ENCODE measurements around the gene PEG3. TPM values are rescaled to one million over a fixed set of nuclear protein-coding genes. Genes with fewer than 3 reads are reported as not detected.

Gene PEG3
- total RNA-seq (2022): 0.09 TPM in 1 of 2 replicates, not detected in the other
- not detected for Bru-seq, nascent RNA
- not detected for BruChase-seq, experiment 1, labeled RNA remaining after a 6-hour chase
- BruChase-seq, experiment 2, labeled RNA remaining after a 2-hour chase: not detected
- long read RNA-seq: 0 reads

GRCh38 chr19:56840451-56841192, at the start of gene PEG3, which contains the start of gene ZIM2:
Gene PEG3, minus strand, starts transcription at chr19:56840726. Its CDS starts 16,071 bp downstream, at chr19:56824655.
Gene ZIM2, minus strand, starts transcription at chr19:56840726. Its CDS starts 16,449 bp downstream, at chr19:56824277.
- Mint-ChIP-seq H3K36me3 (ENCODE audit: insufficient read depth, unreplicated experiment) (no peaks in the 10 kb centered on the region), H3K27me3 (ENCODE audit: unreplicated experiment) (no peaks in the 10 kb centered on the region), H3K4me1 (ENCODE audit: low read depth, unreplicated experiment) (no peaks in the 10 kb centered on the region), H3K27ac (ENCODE audit: unreplicated experiment) (no peak within 1 kb of the TSS), H3K4me3 (ENCODE audit: low read depth, unreplicated experiment) (no peak within 1 kb of the TSS), H3K9me3 (ENCODE audit: low read depth, unreplicated experiment) (peaks cover 17% of the 10 kb centered on the region)
- BruUV-seq (replicated peaks): no TSS peak
- DNase-seq: no peak
- intact Hi-C loops (cut with micrococcal nuclease; ENCODE audit: unreplicated experiment): no loop called here
- TF ChIP-seq CTCF (IDR thresholded peaks at IDR 0.05; ENCODE audit: unreplicated experiment): no peak
- CTCF ChIA-PET: no interaction called here

- Mint-ChIP-seq H3K27me3 (ENCODE audit: unreplicated experiment) (no peaks in the 10 kb centered on the region), H3K27ac (ENCODE audit: unreplicated experiment) (no peak overlapping the region), H3K9me3 (ENCODE audit: low read depth, unreplicated experiment) (peaks cover 30% of the 10 kb centered on the region), H3K36me3 (ENCODE audit: insufficient read depth, unreplicated experiment) (no peaks in the 10 kb centered on the region), H3K4me3 (ENCODE audit: low read depth, unreplicated experiment) (no peak overlapping the region), H3K4me1 (ENCODE audit: low read depth, unreplicated experiment) (no peaks in the 10 kb centered on the region)
- no peak for TF ChIP-seq CTCF (IDR thresholded peaks at IDR 0.05; ENCODE audit: unreplicated experiment)
- no TSS peak for BruUV-seq (replicated peaks)
- no peak for DNase-seq
- intact Hi-C loops (cut with micrococcal nuclease; ENCODE audit: unreplicated experiment): no loop called here
- CTCF ChIA-PET: no interaction called here
Measured at GRCh38 chr19:56885173-56885985, 44.9 kb upstream of the PEG3 start.

DNA sequence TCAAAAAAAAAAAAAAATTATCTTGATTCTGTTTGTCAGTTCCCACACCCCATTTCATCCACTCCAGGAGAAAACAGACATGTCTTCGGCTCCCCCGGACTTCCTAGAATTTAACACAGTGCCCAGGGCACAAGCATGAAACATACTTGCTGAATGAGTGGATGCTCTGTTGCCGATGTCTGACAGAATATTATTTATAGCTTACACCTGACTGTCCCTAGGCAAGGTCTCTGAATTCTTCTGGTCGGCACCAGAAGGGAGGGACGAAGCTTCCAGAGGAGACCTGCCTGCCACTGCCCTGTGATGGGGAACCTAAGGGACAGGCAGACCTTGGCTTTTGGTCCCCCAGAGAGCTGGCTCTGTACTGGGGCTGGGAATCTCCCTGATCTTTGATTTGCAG, 43.9 kb upstream of the PEG3 start:
- no peaks in the 10 kb centered on the region for H3K36me3 Mint-ChIP-seq (ENCODE audit: insufficient read depth, unreplicated experiment)
- no peak overlapping the region for H3K4me3 Mint-ChIP-seq (ENCODE audit: low read depth, unreplicated experiment)
- DNase-seq: no peak
- intact Hi-C loops (cut with micrococcal nuclease; ENCODE audit: unreplicated experiment): no loop called here
- H3K9me3 Mint-ChIP-seq (ENCODE audit: low read depth, unreplicated experiment): peaks cover 31% of the 10 kb centered on the region
- no peaks in the 10 kb centered on the region for H3K4me1 Mint-ChIP-seq (ENCODE audit: low read depth, unreplicated experiment)
- CTCF ChIA-PET: no interaction called here
- H3K27me3 Mint-ChIP-seq (ENCODE audit: unreplicated experiment): no peaks in the 10 kb centered on the region
- H3K27ac Mint-ChIP-seq (ENCODE audit: unreplicated experiment): no peak overlapping the region
- TF ChIP-seq CTCF (IDR thresholded peaks at IDR 0.05; ENCODE audit: unreplicated experiment): no peak
- no TSS peak for BruUV-seq (replicated peaks)

GRCh38 chr19:56880592-56881190, 40.2 kb upstream of the PEG3 start:
- H3K9me3 Mint-ChIP-seq (ENCODE audit: low read depth, unreplicated experiment): peaks cover 27% of the 10 kb centered on the region

More at GRCh38 chr19:56880592-56881190, 40.2 kb upstream of the PEG3 start:
- no peaks in the 10 kb centered on the region for H3K27me3 Mint-ChIP-seq (ENCODE audit: unreplicated experiment)
- no peak for DNase-seq
- CTCF ChIA-PET: no interaction called here
- H3K27ac Mint-ChIP-seq (ENCODE audit: unreplicated experiment): no peak overlapping the region
- intact Hi-C loops (cut with micrococcal nuclease; ENCODE audit: unreplicated experiment): no loop called here
- no TSS peak for BruUV-seq (replicated peaks)
- H3K4me1 Mint-ChIP-seq (ENCODE audit: low read depth, unreplicated experiment): no peaks in the 10 kb centered on the region
- no peak overlapping the region for H3K4me3 Mint-ChIP-seq (ENCODE audit: low read depth, unreplicated experiment)
- H3K36me3 Mint-ChIP-seq (ENCODE audit: insufficient read depth, unreplicated experiment): no peaks in the 10 kb centered on the region
- no peak for TF ChIP-seq CTCF (IDR thresholded peaks at IDR 0.05; ENCODE audit: unreplicated experiment)
